Effector memory CD4-positive, alpha-beta T cell (primary cell): Measurements from ENCODE around the gene VWA1.
"Not testable (repeated sequence)": the region's sequence is repeated elsewhere in the genome, so short reads cannot be mapped to it uniquely, and the experiment has no call there.

Experiments
- DNase-seq, 3 donors: peaks; one replicate each; pipeline ENCODE4 v3.0.0-alpha.2; 2020
- H3K27ac ChIP-seq: 2 replicates; pipeline ENCODE4 v1.7.0; 2013; ENCODE audit warnings: mild to moderate bottlenecking, low read length, moderate library complexity; ENCODE audit not compliant: insufficient read depth, poor library complexity, severe bottlenecking
- H3K27me3 ChIP-seq: replicated peaks from 2 replicates; pipeline ENCODE4 v1.7.0; 2013; ENCODE audit warnings: mild to moderate bottlenecking, low read length; ENCODE audit not compliant: insufficient read depth, control insufficient read depth, poor library complexity, severe bottlenecking
- H3K36me3 ChIP-seq: 2 replicates; pipeline ENCODE4 v1.7.0; 2013; ENCODE audit warnings: mild to moderate bottlenecking, low read length, moderate library complexity; ENCODE audit not compliant: control insufficient read depth, insufficient read depth
- H3K4me1 ChIP-seq: 2 replicates; pipeline ENCODE4 v1.7.0; 2013; ENCODE audit warnings: low read length, mild to moderate bottlenecking; ENCODE audit not compliant: control insufficient read depth, insufficient read depth, poor library complexity, severe bottlenecking
- H3K4me3 ChIP-seq: 2 replicates; pipeline ENCODE4 v1.7.0; 2013; ENCODE audit warnings: low read length, low read depth, mild to moderate bottlenecking; ENCODE audit not compliant: insufficient read depth, poor library complexity, severe bottlenecking
- H3K9me3 ChIP-seq: 2 replicates; pipeline ENCODE4 v1.7.0; 2013; ENCODE audit warnings: mild to moderate bottlenecking, low read length, moderate library complexity; ENCODE audit not compliant: control insufficient read depth

The VWA1 gene

DNA sequence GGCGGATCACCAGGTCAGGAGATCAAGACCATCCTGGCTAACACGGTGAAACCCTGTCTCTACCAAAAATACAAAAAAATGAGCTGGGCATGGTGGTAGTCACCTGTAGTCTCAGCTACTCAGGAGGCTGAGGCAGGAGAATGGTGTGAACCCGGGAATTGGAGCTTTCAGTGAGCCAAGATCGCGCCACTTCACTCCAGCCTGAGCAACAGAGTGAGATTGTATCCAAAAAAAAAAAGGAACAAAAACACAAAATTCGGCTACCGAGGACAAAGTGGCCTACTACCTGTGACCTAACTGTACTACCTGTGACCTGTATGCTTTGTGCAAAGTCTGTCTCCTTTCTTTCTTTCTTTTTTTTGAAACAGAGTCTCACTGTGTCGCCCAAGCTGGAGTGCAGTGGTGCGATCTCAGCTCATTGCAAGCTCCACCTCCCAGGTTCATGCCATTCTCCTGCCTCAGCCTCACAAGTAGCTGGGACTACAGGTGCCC lies 32.5 kb upstream of the VWA1 start:
- not testable (repeated sequence) for DNase-seq, H3K27me3 ChIP-seq, H3K4me3 ChIP-seq, H3K27ac ChIP-seq, H3K9me3 ChIP-seq
- H3K4me1 ChIP-seq: peaks cover 36% of the 10 kb centered on the region
- H3K36me3 ChIP-seq: peaks cover 35% of the 10 kb centered on the region

DNA sequence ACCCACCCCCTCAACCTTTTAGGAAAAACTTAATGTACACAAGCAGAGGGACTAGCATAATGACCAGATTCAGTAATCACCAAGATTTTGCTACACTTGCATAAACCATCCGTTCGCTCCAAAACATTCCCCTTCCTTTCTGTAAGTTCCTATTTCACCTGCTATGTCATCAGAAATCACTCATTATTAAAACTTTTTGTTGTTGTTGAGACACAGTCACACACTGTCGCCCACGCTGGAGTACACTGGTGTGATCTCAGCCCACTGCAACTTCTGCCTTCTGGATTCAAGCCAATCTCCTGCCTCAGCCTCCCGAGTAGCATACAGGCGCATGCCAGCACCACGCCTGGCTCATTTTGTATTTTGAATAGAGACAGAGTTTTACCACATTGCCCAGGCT lies 31.8 kb upstream of the VWA1 start:
- H3K36me3 ChIP-seq: peaks cover 33% of the 10 kb centered on the region
- H3K4me1 ChIP-seq: peaks cover 30% of the 10 kb centered on the region
- no peaks in the 10 kb centered on the region for H3K9me3 ChIP-seq
- no peak overlapping the region for H3K4me3 ChIP-seq
- no peak overlapping the region for H3K27ac ChIP-seq
- no peaks in the 10 kb centered on the region for H3K27me3 ChIP-seq
- DNase-seq: no peak

GRCh38 chr1:1406101-1406820 lies 29.2 kb upstream of the VWA1 start:
- Histone ChIP-seq H3K27ac (peak overlapping the region; percentile 84), H3K27me3 (no peaks in the 10 kb centered on the region), H3K4me1 (peaks cover 15% of the 10 kb centered on the region), H3K4me3 (peak overlapping the region; percentile 97), H3K9me3 (no peaks in the 10 kb centered on the region), H3K36me3 (peaks cover 33% of the 10 kb centered on the region)
- no peak for DNase-seq

GRCh38 chr1:1406821-1407635 lies 28.5 kb upstream of the VWA1 start, which contains the start of gene MRPL20:
Gene MRPL20, minus strand, starts transcription at chr1:1407293. Its CDS starts 76 bp downstream, at chr1:1407217.
- peak within 1 kb of the TSS; percentile 97 for H3K4me3 ChIP-seq
- H3K4me1 ChIP-seq: peaks cover 15% of the 10 kb centered on the region
- peak within 1 kb of the TSS; percentile 84 for H3K27ac ChIP-seq
- peak; percentile 91 to 95 (median 94) for DNase-seq
- peaks cover 27% of the 10 kb centered on the region for H3K36me3 ChIP-seq
- no peaks in the 10 kb centered on the region for H3K27me3 ChIP-seq
- H3K9me3 ChIP-seq: no peaks in the 10 kb centered on the region

- H3K27ac ChIP-seq: peak overlapping the region; percentile 84
- peak in 1 of 3 donors; percentile 15 for DNase-seq
- peaks cover 20% of the 10 kb centered on the region for H3K36me3 ChIP-seq
- peak overlapping the region; percentile 97 for H3K4me3 ChIP-seq
- no peaks in the 10 kb centered on the region for H3K9me3 ChIP-seq
- peaks cover 15% of the 10 kb centered on the region for H3K4me1 ChIP-seq
- no peaks in the 10 kb centered on the region for H3K27me3 ChIP-seq
Measured at GRCh38 chr1:1407636-1408318, 27.7 kb upstream of the VWA1 start.

GRCh38 chr1:1410238-1410637 lies 25.3 kb upstream of the VWA1 start:
- H3K27me3 ChIP-seq, H3K27ac ChIP-seq, H3K36me3 ChIP-seq, H3K9me3 ChIP-seq, H3K4me3 ChIP-seq, DNase-seq: not testable (repeated sequence)
- H3K4me1 ChIP-seq: peaks cover 15% of the 10 kb centered on the region

DNA sequence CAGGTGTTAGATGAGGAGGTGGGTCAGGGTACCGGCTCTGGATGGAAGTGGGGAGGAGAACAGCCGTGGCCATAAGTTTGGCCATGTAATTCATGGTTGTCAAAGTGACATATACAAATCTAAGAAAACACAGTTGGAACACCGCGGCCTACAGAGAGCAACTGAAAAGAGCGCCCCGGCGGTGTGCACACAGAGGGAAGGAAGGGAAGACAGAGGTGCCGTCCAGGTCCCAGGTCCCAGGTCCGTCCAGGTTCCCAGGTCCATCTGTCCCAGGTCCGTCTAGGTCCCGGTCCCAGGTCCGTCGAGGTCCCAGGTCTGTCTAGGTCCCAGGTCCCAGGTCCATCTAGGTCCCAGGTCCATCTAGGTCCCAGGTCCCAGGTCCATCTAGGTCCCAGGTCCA lies 23.9 kb upstream of the VWA1 start:
- H3K4me3 ChIP-seq: no peak overlapping the region
- no peak for DNase-seq
- H3K36me3 ChIP-seq: no peaks in the 10 kb centered on the region

DNA sequence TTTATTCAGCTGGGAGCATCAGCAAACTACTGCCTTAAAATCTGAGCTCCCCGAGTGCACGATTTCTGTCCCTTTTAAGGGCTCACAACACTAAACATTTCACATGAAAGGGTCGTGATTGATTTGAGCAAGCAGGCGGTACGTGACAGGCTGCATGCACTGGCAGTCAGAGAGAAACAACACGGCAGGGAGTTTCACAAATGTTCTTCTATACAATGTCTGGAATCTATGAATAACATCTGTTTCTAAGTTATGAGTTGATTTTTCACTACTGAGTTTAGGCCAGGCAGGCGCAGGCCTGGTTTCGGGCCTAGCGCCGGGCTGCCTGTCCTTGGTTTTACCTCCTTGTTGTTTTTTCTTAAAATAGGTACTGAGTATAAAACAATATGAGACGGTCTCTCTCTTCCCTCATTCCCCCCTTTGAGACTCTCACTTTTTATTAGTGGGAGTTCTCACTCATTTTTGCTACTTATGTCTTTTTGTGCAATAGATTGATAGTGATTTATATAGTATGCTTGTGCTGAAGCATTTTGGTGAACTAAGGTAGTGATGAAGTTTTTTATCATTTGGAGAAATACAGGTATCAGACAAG lies 23.1 kb upstream of the VWA1 start:
- not testable (repeated sequence) for H3K36me3 ChIP-seq, H3K27me3 ChIP-seq, H3K4me1 ChIP-seq, H3K4me3 ChIP-seq, H3K27ac ChIP-seq, DNase-seq, H3K9me3 ChIP-seq

More for the DNA sequence above, 23.9 kb upstream of the VWA1 start:
- Histone ChIP-seq H3K4me1 (peaks cover 4% of the 10 kb centered on the region), H3K27ac (no peak overlapping the region), H3K9me3 (no peaks in the 10 kb centered on the region), H3K27me3 (no peaks in the 10 kb centered on the region)

GRCh38 chr1:1415751-1416150 lies 19.7 kb upstream of the VWA1 start:
- Histone ChIP-seq H3K4me1 (no peaks in the 10 kb centered on the region), H3K4me3 (no peak overlapping the region), H3K36me3 (no peaks in the 10 kb centered on the region), H3K27ac (no peak overlapping the region), H3K27me3 (peaks cover 2% of the 10 kb centered on the region), H3K9me3 (no peaks in the 10 kb centered on the region)
- no peak for DNase-seq
